Nephron progenitor cell (in vitro differentiated cells): ENCODE data around the gene SMARCA2.

Experiments used
- DNase-seq: peaks from one replicate; pipeline ENCODE4 v3.0.0; 2021
- H3K27ac Mint-ChIP-seq: 2 replicates; pipeline ENCODE4 v1.8.0; 2021; ENCODE audit warnings: mild to moderate bottlenecking, moderate library complexity, mixed read lengths
- H3K27me3 Mint-ChIP-seq: 2 replicates; pipeline ENCODE4 v1.8.0; 2021; ENCODE audit warnings: mild to moderate bottlenecking, low read depth, mixed read lengths; ENCODE audit not compliant: poor library complexity
- H3K36me3 Mint-ChIP-seq: 2 replicates; pipeline ENCODE4 v1.8.0; 2021; ENCODE audit warnings: low read depth, mixed read lengths
- H3K4me1 Mint-ChIP-seq: 2 replicates; pipeline ENCODE4 v1.8.0; 2021; ENCODE audit warnings: mixed read lengths
- H3K4me3 Mint-ChIP-seq: 2 replicates; pipeline ENCODE4 v1.8.0; 2021; ENCODE audit warnings: mild to moderate bottlenecking, moderate library complexity, mixed read lengths
- H3K9me3 Mint-ChIP-seq: 2 replicates; pipeline ENCODE4 v1.8.0; 2021; ENCODE audit warnings: mild to moderate bottlenecking, moderate library complexity, mixed read lengths
- CTCF ChIP-seq: fragments of 200-600 bp; sonication (generic); IDR thresholded peaks from 2 replicates; pipeline ENCODE4 v1.5.0; 2021; ENCODE audit warnings: antibody characterized with exemption

Gene SMARCA2

GRCh38 chr9:2087500-2088313 is 72.6 kb downstream of the SMARCA2 start:
- H3K27me3 Mint-ChIP-seq: no peaks in the 10 kb centered on the region
- H3K4me3 Mint-ChIP-seq: no peak overlapping the region
- DNase-seq: no peak
- no peak overlapping the region for H3K27ac Mint-ChIP-seq
- peaks cover 5% of the 10 kb centered on the region for H3K36me3 Mint-ChIP-seq
- no peaks in the 10 kb centered on the region for H3K4me1 Mint-ChIP-seq
- peak; percentile 57 for TF ChIP-seq CTCF
- no peaks in the 10 kb centered on the region for H3K9me3 Mint-ChIP-seq

GRCh38 chr9:2093920-2094597 is 78.9 kb downstream of the SMARCA2 start:
- no peak for TF ChIP-seq CTCF
- DNase-seq: no peak
- H3K9me3 Mint-ChIP-seq: no peaks in the 10 kb centered on the region
- no peaks in the 10 kb centered on the region for H3K4me1 Mint-ChIP-seq
- peaks cover 9% of the 10 kb centered on the region for H3K36me3 Mint-ChIP-seq
- no peak overlapping the region for H3K4me3 Mint-ChIP-seq
- H3K27ac Mint-ChIP-seq: no peak overlapping the region
- no peaks in the 10 kb centered on the region for H3K27me3 Mint-ChIP-seq

GRCh38 chr9:2096376-2096970 is 81.3 kb downstream of the SMARCA2 start:
- Mint-ChIP-seq H3K4me1 (no peaks in the 10 kb centered on the region), H3K27me3 (no peaks in the 10 kb centered on the region), H3K36me3 (peaks cover 28% of the 10 kb centered on the region), H3K4me3 (no peak overlapping the region), H3K9me3 (peaks cover 4% of the 10 kb centered on the region), H3K27ac (no peak overlapping the region)
- no peak for DNase-seq
- TF ChIP-seq CTCF: no peak

- TF ChIP-seq CTCF: no peak
- no peaks in the 10 kb centered on the region for H3K9me3 Mint-ChIP-seq
- DNase-seq: no peak
- peaks cover 39% of the 10 kb centered on the region for H3K4me1 Mint-ChIP-seq
- no peak overlapping the region for H3K4me3 Mint-ChIP-seq
- H3K27ac Mint-ChIP-seq: no peak overlapping the region
- H3K36me3 Mint-ChIP-seq: no peaks in the 10 kb centered on the region
- no peaks in the 10 kb centered on the region for H3K27me3 Mint-ChIP-seq
These were observed 91.5 kb downstream of the SMARCA2 start for GRCh38 chr9:2106666-2107065.

- Mint-ChIP-seq H3K27ac (no peak overlapping the region), H3K36me3 (no peaks in the 10 kb centered on the region)
These were observed 92.8 kb downstream of the SMARCA2 start for GRCh38 chr9:2107906-2108451.

More at GRCh38 chr9:2107906-2108451, 92.8 kb downstream of the SMARCA2 start:
- Mint-ChIP-seq H3K27me3 (no peaks in the 10 kb centered on the region), H3K4me3 (no peak overlapping the region), H3K4me1 (peaks cover 34% of the 10 kb centered on the region), H3K9me3 (no peaks in the 10 kb centered on the region)
- no peak for TF ChIP-seq CTCF
- DNase-seq: no peak
